ENCODE results near the gene FAM3A.
"Not testable (repeated sequence)": the region's sequence is repeated elsewhere in the genome, so short reads cannot be mapped to it uniquely, and the experiment has no call there.

The FAM3A gene

DNA sequence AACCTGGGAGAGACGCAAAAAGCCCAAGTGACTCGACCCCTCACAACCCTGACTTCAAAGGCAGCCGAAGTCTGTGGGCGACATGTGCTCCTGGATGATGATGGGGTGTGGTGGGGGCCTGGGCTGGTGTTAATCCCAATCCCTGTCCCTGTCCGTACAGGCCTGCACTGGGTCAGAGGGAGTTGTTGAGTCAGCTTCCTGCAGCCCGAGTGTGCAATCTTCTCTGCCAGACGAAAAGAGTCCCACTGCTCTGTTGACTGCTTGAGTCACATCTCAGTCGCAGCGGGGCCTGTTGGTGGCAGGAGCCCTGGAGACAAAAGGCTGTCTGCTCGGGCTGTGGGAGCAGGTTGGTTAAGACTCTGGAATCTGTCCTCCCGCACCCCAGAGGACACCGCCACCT lies 10.3 kb downstream of the FAM3A start:
- DNase-seq (ENCODE audit: extremely low read depth, low read depth), result no peak
- TF ChIP-seq, protein P1, sequence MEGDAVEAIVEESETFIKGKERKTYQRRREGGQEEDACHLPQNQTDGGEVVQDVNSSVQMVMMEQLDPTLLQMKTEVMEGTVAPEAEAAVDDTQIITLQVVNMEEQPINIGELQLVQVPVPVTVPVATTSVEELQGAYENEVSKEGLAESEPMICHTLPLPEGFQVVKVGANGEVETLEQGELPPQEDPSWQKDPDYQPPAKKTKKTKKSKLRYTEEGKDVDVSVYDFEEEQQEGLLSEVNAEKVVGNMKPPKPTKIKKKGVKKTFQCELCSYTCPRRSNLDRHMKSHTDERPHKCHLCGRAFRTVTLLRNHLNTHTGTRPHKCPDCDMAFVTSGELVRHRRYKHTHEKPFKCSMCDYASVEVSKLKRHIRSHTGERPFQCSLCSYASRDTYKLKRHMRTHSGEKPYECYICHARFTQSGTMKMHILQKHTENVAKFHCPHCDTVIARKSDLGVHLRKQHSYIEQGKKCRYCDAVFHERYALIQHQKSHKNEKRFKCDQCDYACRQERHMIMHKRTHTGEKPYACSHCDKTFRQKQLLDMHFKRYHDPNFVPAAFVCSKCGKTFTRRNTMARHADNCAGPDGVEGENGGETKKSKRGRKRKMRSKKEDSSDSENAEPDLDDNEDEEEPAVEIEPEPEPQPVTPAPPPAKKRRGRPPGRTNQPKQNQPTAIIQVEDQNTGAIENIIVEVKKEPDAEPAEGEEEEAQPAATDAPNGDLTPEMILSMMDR (IDR thresholded peaks at IDR 0.05; ENCODE audit: low read depth, low read length), result no peak

DNA sequence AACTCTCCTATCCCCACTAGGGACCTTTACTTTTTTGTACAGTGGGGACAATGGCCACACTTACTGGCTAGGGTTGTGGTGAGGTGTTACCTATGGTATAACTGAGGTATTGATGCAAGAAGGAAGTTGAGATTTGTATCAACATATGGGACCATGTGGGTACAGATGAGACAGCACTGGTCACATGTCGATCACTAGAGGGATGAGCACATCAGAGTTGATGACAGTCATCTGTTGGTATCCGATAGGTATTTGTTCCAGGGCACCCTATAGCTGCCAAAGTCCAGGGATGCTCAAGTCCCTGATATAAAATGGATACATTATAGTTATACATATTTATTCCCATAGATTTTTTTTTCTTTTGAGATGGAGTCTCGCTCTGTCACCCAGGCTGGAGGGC lies 13.0 kb downstream of the FAM3A start:
- TF ChIP-seq, protein P1 (IDR thresholded peaks at IDR 0.05; ENCODE audit: low read depth, low read length), result no peak

DNA sequence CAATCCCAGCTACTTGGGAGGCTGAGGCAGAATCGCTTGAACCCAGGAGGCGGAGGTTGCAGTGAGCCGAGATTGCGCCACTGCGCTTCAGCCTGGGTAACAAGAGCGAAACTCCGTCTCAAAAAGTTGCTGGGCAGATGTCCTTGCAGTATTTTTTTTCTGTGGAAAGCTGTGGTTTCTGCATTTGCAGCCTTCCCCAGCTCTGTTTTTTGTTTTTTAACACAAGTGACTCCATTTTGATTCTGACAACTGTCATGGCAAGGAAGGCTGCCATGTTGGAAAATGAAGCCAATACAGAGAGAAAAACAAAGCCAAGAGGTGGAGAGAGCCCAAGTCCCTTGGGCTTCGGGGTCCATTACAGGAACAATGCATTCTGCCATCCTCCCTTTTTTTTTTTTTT lies 13.9 kb downstream of the FAM3A start:
- TF ChIP-seq, protein P1 (IDR thresholded peaks at IDR 0.05; ENCODE audit: low read depth, low read length), result no peak
- no peak for DNase-seq (ENCODE audit: extremely low read depth, low read depth)

More for the DNA sequence above, 13.0 kb downstream of the FAM3A start:
- DNase-seq (ENCODE audit: extremely low read depth, low read depth), result no peak

DNA sequence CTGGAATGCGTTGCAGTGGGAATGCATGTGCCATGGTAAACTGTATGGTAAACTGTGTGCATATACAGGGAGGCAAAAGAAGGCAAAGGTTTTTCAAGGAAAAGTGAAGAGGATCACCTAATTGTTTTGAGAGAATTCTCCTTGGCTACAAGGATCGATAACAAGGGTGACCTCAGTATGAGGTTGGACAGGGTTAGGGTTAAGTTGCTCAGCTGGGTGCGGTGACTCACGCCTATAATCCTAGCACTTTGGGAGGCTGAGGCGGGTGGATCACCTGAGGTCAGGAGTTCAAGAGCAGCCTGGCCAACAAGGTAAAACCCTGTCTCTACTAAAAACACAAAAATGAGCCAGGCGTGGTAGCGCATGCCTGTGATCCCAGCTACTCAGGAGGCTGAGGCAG lies 14.6 kb downstream of the FAM3A start:
- DNase-seq (ENCODE audit: extremely low read depth, low read depth), result not testable (repeated sequence)

DNA sequence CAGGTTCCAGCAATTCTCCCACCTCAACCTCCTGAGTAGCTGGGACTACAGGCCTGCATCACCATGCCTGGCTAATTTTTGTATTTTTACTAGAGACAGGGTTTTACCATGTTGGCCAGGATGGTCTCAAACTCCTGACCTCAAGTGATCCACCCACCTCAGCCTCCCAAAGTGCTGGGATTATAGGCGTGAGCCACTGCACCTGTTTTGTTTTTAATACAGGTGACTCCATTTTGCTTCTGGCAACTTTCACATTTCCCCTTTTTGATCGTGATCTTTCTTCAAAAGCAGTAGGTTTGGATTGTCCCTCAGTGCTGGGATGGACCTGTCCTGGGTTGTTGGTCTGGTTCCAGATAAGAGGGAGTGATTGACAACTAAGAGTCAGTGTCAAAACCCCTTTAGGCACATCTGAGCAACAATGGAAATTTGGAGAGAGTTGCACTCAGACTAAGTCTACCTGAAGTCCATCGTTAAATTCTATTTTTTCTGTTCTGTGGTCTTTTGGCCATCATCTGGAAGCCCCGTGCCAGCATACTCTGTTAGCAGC lies 19.4 kb downstream of the FAM3A start:
- DNase-seq (ENCODE audit: extremely low read depth, low read depth), result not testable (repeated sequence)

DNA sequence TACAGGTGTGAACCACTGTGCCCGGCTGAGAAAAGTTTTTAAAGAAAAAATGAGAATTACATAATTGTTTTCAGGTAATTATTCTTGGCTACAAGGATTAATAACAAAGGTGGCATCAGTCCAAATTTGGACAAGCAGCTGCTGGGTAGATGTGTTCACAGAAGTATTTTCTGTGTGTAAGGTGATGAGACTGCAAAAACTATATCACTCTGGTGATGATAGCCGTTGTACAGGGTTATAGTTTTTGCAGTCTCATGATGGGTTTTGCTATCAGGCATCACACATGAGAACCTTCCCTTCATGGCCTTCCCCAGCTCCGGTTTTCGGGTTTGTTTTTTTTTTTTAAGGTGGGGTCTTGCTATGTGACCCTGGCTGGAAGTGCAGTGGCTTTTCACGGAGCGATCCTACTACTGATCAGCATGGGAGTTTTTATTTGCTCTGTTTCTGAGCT lies 20.5 kb downstream of the FAM3A start:
- TF ChIP-seq, protein P1 (IDR thresholded peaks at IDR 0.05; ENCODE audit: low read depth, low read length), result no peak
- DNase-seq (ENCODE audit: extremely low read depth, low read depth), result no peak

DNA sequence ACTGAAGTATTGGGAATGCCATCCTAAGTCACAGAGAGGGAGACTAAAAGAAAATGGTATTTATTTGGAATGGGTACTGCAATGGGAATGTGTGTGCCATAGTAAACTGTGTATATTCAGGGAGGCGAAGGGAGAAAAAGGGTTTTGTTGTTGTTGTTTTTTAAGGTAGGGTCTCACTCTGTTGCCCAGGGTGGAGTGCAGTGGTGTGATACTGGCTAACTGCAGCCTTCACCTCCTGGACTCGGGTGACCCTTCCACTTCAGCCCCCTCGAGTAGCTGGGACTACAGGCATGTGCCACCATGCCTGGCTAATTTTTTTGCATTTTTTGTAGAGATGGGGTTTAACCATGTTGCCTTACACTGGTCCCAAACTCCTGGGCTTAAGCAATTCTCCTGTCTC lies 21.3 kb downstream of the FAM3A start:
- no peak for DNase-seq (ENCODE audit: extremely low read depth, low read depth)
- TF ChIP-seq, protein P1 (IDR thresholded peaks at IDR 0.05; ENCODE audit: low read depth, low read length), result no peak

DNA sequence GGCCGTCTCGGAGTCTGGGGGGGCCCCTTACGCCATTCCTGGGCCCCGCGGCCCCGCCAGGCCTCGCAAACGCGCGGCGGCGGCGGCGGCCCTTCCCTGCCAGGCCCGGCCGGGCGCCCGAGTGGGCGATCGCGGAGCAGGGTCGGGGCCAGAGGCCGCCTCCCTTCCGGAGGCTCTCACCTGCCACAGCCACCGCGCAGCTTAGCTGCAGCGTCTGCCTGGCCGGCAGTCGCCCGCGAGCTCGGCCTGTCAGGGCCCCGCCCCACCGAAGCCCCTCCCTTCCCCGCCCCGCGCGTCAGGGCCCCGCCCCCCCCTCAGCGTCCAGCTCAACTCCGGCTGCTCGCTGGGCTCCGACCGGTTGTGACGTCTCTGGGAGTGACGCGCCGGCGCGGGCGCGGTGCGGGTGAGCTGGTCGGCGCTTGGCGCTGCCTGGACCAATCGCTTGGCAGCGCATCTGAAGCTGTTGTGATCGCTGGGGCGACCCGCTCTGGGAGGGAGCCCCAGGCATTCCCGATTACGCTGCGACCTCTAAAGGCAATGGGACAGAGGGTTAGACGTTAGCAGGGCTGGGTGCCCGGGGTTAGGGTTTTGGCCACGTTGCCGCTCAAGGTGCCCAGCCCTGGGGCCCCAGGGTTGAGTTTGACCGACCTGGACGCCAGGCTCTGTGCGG lies 25.5 kb downstream of the FAM3A start, which contains the start of gene SLC10A3:
Gene SLC10A3, minus strand, starts transcription at position 216 of the 670 bp plus-strand sequence. CDS start 1,689 bp downstream, outside the sequence.
- DNase-seq (ENCODE audit: extremely low read depth, low read depth), result peak; percentile 80
- TF ChIP-seq, protein P1 (IDR thresholded peaks at IDR 0.05; ENCODE audit: low read depth, low read length), result peak; percentile 1
